GM23338 (cell line): ENCODE results near the gene GPC6. TPM values are rescaled to one million over a fixed set of nuclear protein-coding genes. Genes with fewer than 3 reads are reported as not detected.

Experiments
- ATAC-seq: fragments of 200-7000 bp; cut with Tn5 transposase; 3 replicates; pipeline ENCODE4 v1.9.1; 2020
- DNase-seq: peaks from one replicate; pipeline ENCODE4 v3.0.0-alpha.2; 2015; ENCODE audit warnings: low spot score
- H2AFZ ChIP-seq: fragments of 200-600 bp; sonication (generic); 2 replicates; pipeline ENCODE4 v1.8.0; 2016; ENCODE audit warnings: antibody characterized with exemption, mild to moderate bottlenecking, moderate library complexity
- H3F3A ChIP-seq: fragments of 200-600 bp; sonication (generic); replicated peaks from 2 replicates; pipeline ENCODE4 v1.8.0; 2017; ENCODE audit warnings: antibody characterized with exemption, mixed run types, low read depth
- H3K27ac ChIP-seq: fragments of 200-600 bp; sonication (generic); 2 replicates; pipeline ENCODE4 v1.6.1; 2016; ENCODE audit warnings: low read depth
- H3K27me3 ChIP-seq: fragments of 200-600 bp; sonication (generic); 2 replicates; pipeline ENCODE4 v1.8.0; 2016; ENCODE audit warnings: mild to moderate bottlenecking, mixed run types, moderate library complexity; ENCODE audit not compliant: insufficient read depth
- H3K36me3 ChIP-seq: fragments of 200-600 bp; sonication (generic); 2 replicates; pipeline ENCODE4 v1.8.0; 2016; ENCODE audit warnings: mild to moderate bottlenecking; ENCODE audit not compliant: insufficient read depth
- H3K4me1 ChIP-seq: fragments of 200-600 bp; sonication (generic); 2 replicates; pipeline ENCODE4 v1.8.0; 2016; ENCODE audit warnings: mild to moderate bottlenecking, moderate library complexity; ENCODE audit not compliant: insufficient read depth
- H3K4me2 ChIP-seq: fragments of 200-600 bp; sonication (generic); 2 replicates; pipeline ENCODE4 v1.7.1; 2017; ENCODE audit warnings: mixed run types
- H3K4me3 ChIP-seq: fragments of 200-600 bp; sonication (generic); 2 replicates; pipeline ENCODE4 v1.6.1; 2016; ENCODE audit warnings: mixed run types
- H3K79me2 ChIP-seq: fragments of 200-600 bp; sonication (generic); replicated peaks from 2 replicates; pipeline ENCODE4 v1.8.0; 2017; ENCODE audit warnings: mild to moderate bottlenecking; ENCODE audit not compliant: insufficient read depth
- H3K9me2 ChIP-seq: fragments of 200-600 bp; sonication (generic); 2 replicates; pipeline ENCODE4 v1.8.0; 2017; ENCODE audit not compliant: insufficient read depth
- H4K20me1 ChIP-seq: fragments of 200-600 bp; sonication (generic); replicated peaks from 2 replicates; pipeline ENCODE4 v1.8.0; 2017; ENCODE audit warnings: mild to moderate bottlenecking; ENCODE audit not compliant: insufficient read depth
- H3K27ac Mint-ChIP-seq: 2 replicates; pipeline ENCODE4 v1.8.0; 2020; ENCODE audit warnings: inconsistent platforms, mild to moderate bottlenecking, moderate library complexity, mixed read lengths
- H3K27me3 Mint-ChIP-seq: 3 replicates; pipeline ENCODE4 v1.8.0; 2022; ENCODE audit warnings: low read depth, mild to moderate bottlenecking, moderate library complexity, mixed read lengths, inconsistent platforms; ENCODE audit not compliant: insufficient read depth, poor library complexity
- H3K36me3 Mint-ChIP-seq: 3 replicates; pipeline ENCODE4 v1.8.0; 2021; ENCODE audit warnings: low read depth, mild to moderate bottlenecking, inconsistent platforms, moderate library complexity, mixed read lengths
- H3K4me1 Mint-ChIP-seq: 3 replicates; pipeline ENCODE4 v1.8.0; 2020; ENCODE audit warnings: mild to moderate bottlenecking, inconsistent platforms, mixed read lengths
- H3K4me3 Mint-ChIP-seq: 3 replicates; pipeline ENCODE4 v1.8.0; 2021; ENCODE audit warnings: moderate library complexity, mild to moderate bottlenecking, inconsistent platforms, mixed read lengths
- H3K9me3 Mint-ChIP-seq: 3 replicates; pipeline ENCODE4 v1.8.0; 2020; ENCODE audit warnings: moderate library complexity, mild to moderate bottlenecking, inconsistent platforms, mixed read lengths
- CREB1 ChIP-seq: fragments of 250-450 bp; sonication (Bioruptor Pico); IDR thresholded peaks from 2 replicates; pipeline ENCODE4 v1.5.0; 2020; ENCODE audit warnings: low read depth, mild to moderate bottlenecking, moderate library complexity
- ETS1 ChIP-seq: IDR thresholded peaks from 2 replicates; pipeline ENCODE4 v1.6.1; 2016; ENCODE audit warnings: antibody characterized with exemption
- EZH2 ChIP-seq: fragments of 200-600 bp; sonication (generic); IDR thresholded peaks from one replicate; pipeline ENCODE4 v1.8.0; 2017; ENCODE audit warnings: antibody characterized with exemption, mild to moderate bottlenecking, low read depth; ENCODE audit not compliant: unreplicated experiment
- EZH2phosphoT487 ChIP-seq: fragments of 200-600 bp; sonication (generic); IDR thresholded peaks from one replicate; pipeline ENCODE4 v1.8.1; 2018; ENCODE audit warnings: antibody characterized with exemption; ENCODE audit not compliant: unreplicated experiment
- JUNB ChIP-seq: IDR thresholded peaks from one replicate; pipeline ENCODE4 v1.6.1; 2016; ENCODE audit warnings: antibody characterized with exemption; ENCODE audit not compliant: unreplicated experiment
- NANOG ChIP-seq: IDR thresholded peaks from 2 replicates; pipeline ENCODE4 v1.6.1; 2016; ENCODE audit warnings: antibody characterized with exemption, borderline replicate concordance
- POLR2AphosphoS5 ChIP-seq: IDR thresholded peaks from 2 replicates; pipeline ENCODE4 v1.6.1; 2016; ENCODE audit warnings: antibody characterized with exemption, low read depth
- STAT1 ChIP-seq: IDR thresholded peaks from one replicate; pipeline ENCODE4 v1.6.1; 2016; ENCODE audit warnings: antibody characterized with exemption; ENCODE audit not compliant: unreplicated experiment
- ZNF114 ChIP-seq: fragments of 250-450 bp; sonication (Bioruptor Pico); IDR thresholded peaks from 2 replicates; pipeline ENCODE4 v1.5.0; 2020; ENCODE audit warnings: mild to moderate bottlenecking, moderate library complexity
- ZNF331 ChIP-seq: fragments of 250-450 bp; sonication (Bioruptor Pico); IDR thresholded peaks from 2 replicates; pipeline ENCODE4 v1.5.0; 2020; ENCODE audit warnings: low read depth, mild to moderate bottlenecking, moderate library complexity
- ZNF462 ChIP-seq: fragments of 250-450 bp; sonication (Bioruptor Pico); IDR thresholded peaks from 2 replicates; pipeline ENCODE4 v1.5.0; 2020; ENCODE audit warnings: mild to moderate bottlenecking, moderate library complexity
- polyA plus RNA-seq: library from polyadenylated mRNA; unstranded; fragments of >200 nt; fragmentation: Nextera tagmentation; extraction: Ambion mirVana; gene quantifications from 2 replicates; pipeline ENCODE4 v1.2.1, GENCODE V29; 2016
- total RNA-seq: library from RNA; depleted of rRNA; stranded (reverse); fragments of >200 nt; shearing (Covaris generic); gene quantifications from 2 replicates; pipeline ENCODE4 v1.2.3, GENCODE V29; 2014
- TF ChIP-seq, protein P1 (sequence below), 2 experiments: fragments of 200-600 bp in 1 of 2; sonication (generic) in 1 of 2; conservative IDR thresholded peaks; 2 replicates each; pipeline versions ENCODE4 v1.5.1 to v1.6.1; 2016 to 2017; ENCODE audit warnings: antibody characterized with exemption in 2 of 2, low read depth in 2 of 2, mild to moderate bottlenecking in 2 of 2, moderate library complexity in 1 of 2
- TF ChIP-seq, protein P2 (sequence below): IDR thresholded peaks from one replicate; pipeline ENCODE4 v1.6.1; 2018; ENCODE audit warnings: antibody characterized with exemption; ENCODE audit not compliant: unreplicated experiment

Gene GPC6
- total and polyA plus RNA-seq, 2 experiments from 2014 or later: 6.4 to 28.6 TPM

- Histone ChIP-seq H3K79me2 (no peaks in the 10 kb centered on the region), H3F3A (no peaks in the 10 kb centered on the region), H3K4me1 (no peaks in the 10 kb centered on the region), H2AFZ (no peak overlapping the region), H3K27ac (no peak overlapping the region), H4K20me1 (no peaks in the 10 kb centered on the region), H3K9me2 (no peaks in the 10 kb centered on the region), H3K27me3 (no peaks in the 10 kb centered on the region), H3K4me2 (no peak overlapping the region), H3K4me3 (no peak overlapping the region), H3K36me3 (no peaks in the 10 kb centered on the region)
- TF ChIP-seq NANOG (no peak), ZNF114 (CRISPR knock-in tag) (no peak), CREB1 (CRISPR knock-in tag) (no peak), EZH2phosphoT487 (no peak), EZH2 (no peak), JUNB (no peak), STAT1 (no peak), ZNF462 (CRISPR knock-in tag) (no peak), ETS1 (no peak), ZNF331 (CRISPR knock-in tag) (no peak), POLR2AphosphoS5 (no peak)
- TF ChIP-seq, protein P1, sequence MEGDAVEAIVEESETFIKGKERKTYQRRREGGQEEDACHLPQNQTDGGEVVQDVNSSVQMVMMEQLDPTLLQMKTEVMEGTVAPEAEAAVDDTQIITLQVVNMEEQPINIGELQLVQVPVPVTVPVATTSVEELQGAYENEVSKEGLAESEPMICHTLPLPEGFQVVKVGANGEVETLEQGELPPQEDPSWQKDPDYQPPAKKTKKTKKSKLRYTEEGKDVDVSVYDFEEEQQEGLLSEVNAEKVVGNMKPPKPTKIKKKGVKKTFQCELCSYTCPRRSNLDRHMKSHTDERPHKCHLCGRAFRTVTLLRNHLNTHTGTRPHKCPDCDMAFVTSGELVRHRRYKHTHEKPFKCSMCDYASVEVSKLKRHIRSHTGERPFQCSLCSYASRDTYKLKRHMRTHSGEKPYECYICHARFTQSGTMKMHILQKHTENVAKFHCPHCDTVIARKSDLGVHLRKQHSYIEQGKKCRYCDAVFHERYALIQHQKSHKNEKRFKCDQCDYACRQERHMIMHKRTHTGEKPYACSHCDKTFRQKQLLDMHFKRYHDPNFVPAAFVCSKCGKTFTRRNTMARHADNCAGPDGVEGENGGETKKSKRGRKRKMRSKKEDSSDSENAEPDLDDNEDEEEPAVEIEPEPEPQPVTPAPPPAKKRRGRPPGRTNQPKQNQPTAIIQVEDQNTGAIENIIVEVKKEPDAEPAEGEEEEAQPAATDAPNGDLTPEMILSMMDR (conservative IDR thresholded peaks at IDR 0.05; ENCODE audit: low read depth in 2 of 2): no peak
- TF ChIP-seq, protein P2, sequence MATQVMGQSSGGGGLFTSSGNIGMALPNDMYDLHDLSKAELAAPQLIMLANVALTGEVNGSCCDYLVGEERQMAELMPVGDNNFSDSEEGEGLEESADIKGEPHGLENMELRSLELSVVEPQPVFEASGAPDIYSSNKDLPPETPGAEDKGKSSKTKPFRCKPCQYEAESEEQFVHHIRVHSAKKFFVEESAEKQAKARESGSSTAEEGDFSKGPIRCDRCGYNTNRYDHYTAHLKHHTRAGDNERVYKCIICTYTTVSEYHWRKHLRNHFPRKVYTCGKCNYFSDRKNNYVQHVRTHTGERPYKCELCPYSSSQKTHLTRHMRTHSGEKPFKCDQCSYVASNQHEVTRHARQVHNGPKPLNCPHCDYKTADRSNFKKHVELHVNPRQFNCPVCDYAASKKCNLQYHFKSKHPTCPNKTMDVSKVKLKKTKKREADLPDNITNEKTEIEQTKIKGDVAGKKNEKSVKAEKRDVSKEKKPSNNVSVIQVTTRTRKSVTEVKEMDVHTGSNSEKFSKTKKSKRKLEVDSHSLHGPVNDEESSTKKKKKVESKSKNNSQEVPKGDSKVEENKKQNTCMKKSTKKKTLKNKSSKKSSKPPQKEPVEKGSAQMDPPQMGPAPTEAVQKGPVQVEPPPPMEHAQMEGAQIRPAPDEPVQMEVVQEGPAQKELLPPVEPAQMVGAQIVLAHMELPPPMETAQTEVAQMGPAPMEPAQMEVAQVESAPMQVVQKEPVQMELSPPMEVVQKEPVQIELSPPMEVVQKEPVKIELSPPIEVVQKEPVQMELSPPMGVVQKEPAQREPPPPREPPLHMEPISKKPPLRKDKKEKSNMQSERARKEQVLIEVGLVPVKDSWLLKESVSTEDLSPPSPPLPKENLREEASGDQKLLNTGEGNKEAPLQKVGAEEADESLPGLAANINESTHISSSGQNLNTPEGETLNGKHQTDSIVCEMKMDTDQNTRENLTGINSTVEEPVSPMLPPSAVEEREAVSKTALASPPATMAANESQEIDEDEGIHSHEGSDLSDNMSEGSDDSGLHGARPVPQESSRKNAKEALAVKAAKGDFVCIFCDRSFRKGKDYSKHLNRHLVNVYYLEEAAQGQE: no peak
- Mint-ChIP-seq H3K4me1 (no peaks in the 10 kb centered on the region), H3K4me3 (no peak overlapping the region), H3K27me3 (peaks cover 1% of the 10 kb centered on the region), H3K36me3 (peaks cover 4% of the 10 kb centered on the region; the same call in 2 of the 3 replicates), H3K27ac (no peak overlapping the region), H3K9me3 (no peaks in the 10 kb centered on the region; the same call in 2 of the 3 replicates)
- ATAC-seq (no peak), DNase-seq (no peak)
These were observed 706.3 kb downstream of the GPC6 start for GRCh38 chr13:93932901-93933300.
